ENCODE measurements around the gene TMEM72. TPM values are rescaled to one million over a fixed set of nuclear protein-coding genes. Genes with fewer than 3 reads are reported as not detected.

TMEM72 gene
- total RNA-seq, 1 experiment from 2014 or later = not detected

- no peak for DNase-seq (ENCODE audit: low read depth, low spot score)
- ATAC-seq = no peak
- Histone ChIP-seq H3K9me3 (ENCODE audit: control insufficient read depth in 1 of 2, insufficient read depth in 1 of 2, low read depth in 1 of 2, low read length in 2 of 2) (no peaks in the 10 kb centered on the region), H3K9me2 (ENCODE audit: insufficient read depth) (no peaks in the 10 kb centered on the region), H3K27me3 (ENCODE audit: insufficient read depth, low read length) (no peaks in the 10 kb centered on the region), H3K79me2 (ENCODE audit: insufficient read depth, low read length) (no peaks in the 10 kb centered on the region), H3K9ac (ENCODE audit: low read length) (no peak overlapping the region), H3K4me3 (replicated peaks in 1 of 2; ENCODE audit: low read depth in 1 of 2, low read length in 2 of 2) (no peak overlapping the region), H3K27ac (ENCODE audit: low read depth, low read length) (no peak overlapping the region), H3K36me3 (ENCODE audit: control insufficient read depth in 1 of 2, insufficient read depth in 2 of 2, low read length in 2 of 2) (no peaks in the 10 kb centered on the region), H3K4me2 (ENCODE audit: low read length) (no peak overlapping the region), H3K4me1 (ENCODE audit: control insufficient read depth in 1 of 2, insufficient read depth in 2 of 2, low read length in 2 of 2) (peaks cover 19 to 26% of the 10 kb centered on the region in 2 experiments), H4K20me1 (ENCODE audit: insufficient read depth) (no peaks in the 10 kb centered on the region), H2AFZ (ENCODE audit: low read depth, low read length, poor library complexity, severe bottlenecking) (no peak overlapping the region)
- TF ChIP-seq EZH2 (IDR thresholded peaks at IDR 0.05) (no peak), ZFX (IDR thresholded peaks at IDR 0.05) (no peak), RAD21 (IDR thresholded peaks at IDR 0.05; ENCODE audit: low read depth) (no peak), ZNF274 (IDR thresholded peaks at IDR 0.05; ENCODE audit: low read depth, low read length) (no peak), ZBTB33 (IDR thresholded peaks at IDR 0.05; ENCODE audit: extremely low read depth, insufficient replicate concordance, low read length) (no peak), FOSL1 (IDR thresholded peaks at IDR 0.05; ENCODE audit: low read depth) (no peak), SRF (IDR thresholded peaks at IDR 0.05; ENCODE audit: low read depth) (no peak), YY1 (IDR thresholded peaks at IDR 0.05; ENCODE audit: extremely low read depth, insufficient replicate concordance, low read depth, low read length) (no peak), TCF7L2 (IDR thresholded peaks at IDR 0.05; ENCODE audit: borderline replicate concordance, extremely low read depth, insufficient read depth, insufficient read length) (no peak), ELF1 (IDR thresholded peaks at IDR 0.05; ENCODE audit: borderline replicate concordance, low read depth) (no peak), REST (IDR thresholded peaks at IDR 0.05; ENCODE audit: low read depth) (no peak), EGR1 (IDR thresholded peaks at IDR 0.05; ENCODE audit: low read depth) (no peak), ATF3 (IDR thresholded peaks at IDR 0.05) (no peak), SIN3A (IDR thresholded peaks at IDR 0.05; ENCODE audit: low read depth) (no peak), SP1 (IDR thresholded peaks at IDR 0.05; ENCODE audit: low read depth) (no peak), CBX3 (IDR thresholded peaks at IDR 0.05; ENCODE audit: low read depth) (no peak), JUND (IDR thresholded peaks at IDR 0.05) (no peak)
- ChIA-PET RAD21 (ENCODE audit: low non-redundant PET in 1 of 2, low total read pairs in 2 of 2, uncharacterized antibody in 2 of 2, unreplicated experiment in 2 of 2) (no interaction called here), POLR2A (interaction anchor here (0.5 kb wide), 1 partner anchor 38 kb away, joined by 3 read pairs; no protein-coding TSS in a partner anchor), CTCF (no interaction called here)
- no TSS peak for BruUV-seq (replicated peaks)
- intact Hi-C loops (cut with micrococcal nuclease) = no loop called here
These were observed 74.1 kb downstream of the TMEM72 start for GRCh38 chr10:44985175-44985681.

Measured in HCT116 (cell line).